ENCODE data around the gene NOS3. TPM values are rescaled to one million over a fixed set of nuclear protein-coding genes. Genes with fewer than 3 reads are reported as not detected.

Gene NOS3
- total and polyA plus RNA-seq, 11 donors: 8.9 to 49.4 (median 17.3) TPM

DNA sequence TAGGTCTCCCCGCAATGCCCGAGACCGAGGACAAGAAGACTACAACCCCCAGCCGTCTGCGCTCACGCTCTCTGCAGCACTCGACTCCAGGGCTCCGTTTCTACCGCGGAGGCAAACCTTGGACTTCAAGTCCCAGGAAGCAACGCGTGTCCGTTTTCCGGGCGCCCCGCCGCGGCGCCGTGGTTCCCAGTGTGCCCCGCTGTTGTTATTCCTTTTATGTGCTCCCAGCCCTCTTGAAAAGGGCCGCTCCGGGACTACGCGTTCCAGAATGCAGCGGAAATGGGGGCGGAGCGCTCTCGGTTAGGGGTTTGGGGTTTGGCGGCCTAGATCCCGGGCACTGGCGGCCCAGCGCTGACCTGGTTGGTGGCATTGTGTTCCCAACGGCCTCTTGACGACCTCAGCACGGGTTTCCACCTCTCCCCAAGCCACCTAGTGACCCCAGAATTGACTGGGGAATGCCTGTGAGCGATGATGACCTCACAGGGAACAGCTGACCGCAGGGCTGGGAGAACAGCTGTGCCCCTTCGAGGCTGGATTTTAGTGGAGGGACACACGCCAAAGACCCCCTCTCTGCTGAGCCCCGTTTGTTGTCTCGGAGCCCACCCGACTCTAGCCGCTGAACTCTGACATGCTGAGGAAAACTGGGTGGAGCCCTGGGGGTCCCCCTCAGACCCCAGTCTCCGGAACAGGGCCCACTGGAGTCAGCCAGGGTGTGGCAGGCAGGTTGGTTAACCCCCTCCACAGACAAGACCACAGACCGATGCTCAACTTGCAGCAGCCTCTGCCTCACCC is 67.4 kb downstream of the NOS3 start:
- Histone ChIP-seq H3K36me3 (peaks cover 0 to 6% (median 0%) of the 10 kb centered on the region in 9 donors), H3K27me3 (no peaks in the 10 kb centered on the region), H3K27ac (peak overlapping the region; percentile 90 to 99 (median 98)), H3K4me1 (peaks cover 9 to 53% (median 46%) of the 10 kb centered on the region in 12 donors), H3K9me3 (no peaks in the 10 kb centered on the region), H3K4me3 (peak overlapping the region in 11 of 12 donors; percentile 68 to 100 (median 92))
- DNase-seq: peak; percentile 98 to 100 (median 99)
- ATAC-seq: peak; percentile 88 to 93 (median 91)
- TF ChIP-seq, protein P1, sequence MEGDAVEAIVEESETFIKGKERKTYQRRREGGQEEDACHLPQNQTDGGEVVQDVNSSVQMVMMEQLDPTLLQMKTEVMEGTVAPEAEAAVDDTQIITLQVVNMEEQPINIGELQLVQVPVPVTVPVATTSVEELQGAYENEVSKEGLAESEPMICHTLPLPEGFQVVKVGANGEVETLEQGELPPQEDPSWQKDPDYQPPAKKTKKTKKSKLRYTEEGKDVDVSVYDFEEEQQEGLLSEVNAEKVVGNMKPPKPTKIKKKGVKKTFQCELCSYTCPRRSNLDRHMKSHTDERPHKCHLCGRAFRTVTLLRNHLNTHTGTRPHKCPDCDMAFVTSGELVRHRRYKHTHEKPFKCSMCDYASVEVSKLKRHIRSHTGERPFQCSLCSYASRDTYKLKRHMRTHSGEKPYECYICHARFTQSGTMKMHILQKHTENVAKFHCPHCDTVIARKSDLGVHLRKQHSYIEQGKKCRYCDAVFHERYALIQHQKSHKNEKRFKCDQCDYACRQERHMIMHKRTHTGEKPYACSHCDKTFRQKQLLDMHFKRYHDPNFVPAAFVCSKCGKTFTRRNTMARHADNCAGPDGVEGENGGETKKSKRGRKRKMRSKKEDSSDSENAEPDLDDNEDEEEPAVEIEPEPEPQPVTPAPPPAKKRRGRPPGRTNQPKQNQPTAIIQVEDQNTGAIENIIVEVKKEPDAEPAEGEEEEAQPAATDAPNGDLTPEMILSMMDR (IDR thresholded peaks at IDR 0.05): peak in 1 of 12 donors; percentile 8
- TF ChIP-seq POLR2A (IDR thresholded peaks at IDR 0.05): peak; percentile 68 to 97
- WGBS, 4 donors: 1 to 5% (median 1%) methylated on average over 17 to 46 of the region's 46 CpGs
- intact Hi-C loops (cut with DNase I): loop anchor here in 5 of 10 donors (1.0 to 10.0 kb wide), 9 partner anchors 23 to 1346 kb away; partner anchors contain the start of genes ABCB8 (in 3 of the 5), AGAP3 (in 2 of the 5), FASTK (in 2 of the 5) and ABCF2 (in 1 of the 5)

DNA sequence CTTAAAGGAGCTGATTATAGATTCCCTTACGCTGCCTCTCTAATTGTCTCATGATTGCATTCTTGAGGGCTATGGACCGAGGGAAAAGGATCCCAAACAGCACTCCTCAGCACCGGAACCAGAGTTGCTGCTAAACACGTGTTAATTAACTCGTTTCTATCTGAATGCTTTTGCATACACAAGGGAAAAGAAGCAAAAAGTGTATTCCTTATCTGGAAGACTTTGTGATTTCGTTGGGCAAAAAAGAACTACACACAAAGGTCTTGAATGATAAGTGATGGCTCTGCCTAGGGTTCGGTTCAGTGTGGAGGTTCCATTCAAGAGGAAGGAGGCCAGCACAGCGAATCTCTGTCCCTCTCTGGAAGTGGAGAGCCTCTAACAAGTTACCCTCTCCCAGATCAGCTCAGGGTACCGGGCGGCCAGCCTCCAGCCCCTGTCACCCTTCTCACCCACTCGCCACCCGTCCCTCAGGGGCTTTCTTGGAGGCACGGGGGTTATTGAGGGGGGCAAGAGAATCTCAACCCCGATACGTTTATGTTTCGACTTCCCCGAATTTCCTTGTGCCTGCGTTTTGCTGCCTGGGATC is 68.1 kb downstream of the NOS3 start:
- intact Hi-C loops (cut with DNase I): loop anchor here in 5 of 10 donors (1.0 to 10.0 kb wide), 8 partner anchors 22 to 1347 kb away; partner anchors contain the start of genes ABCB8 (in 4 of the 5), AGAP3 (in 2 of the 5), FASTK (in 2 of the 5) and ABCF2 (in 1 of the 5)
- H3K36me3 ChIP-seq: peaks cover 0 to 6% (median 1%) of the 10 kb centered on the region in 9 donors
- 4 to 8% (median 6%) methylated on average over 18 of the region's 18 CpGs for WGBS, 4 donors
- no peaks in the 10 kb centered on the region for H3K27me3 ChIP-seq
- H3K4me1 ChIP-seq: peaks cover 9 to 55% (median 48%) of the 10 kb centered on the region in 12 donors
- ATAC-seq (no peak), DNase-seq (no peak)
- peak overlapping the region; percentile 90 to 99 (median 98) for H3K27ac ChIP-seq
- H3K4me3 ChIP-seq: peak overlapping the region; percentile 68 to 100 (median 90)
- no peak for TF ChIP-seq POLR2A (IDR thresholded peaks at IDR 0.05)
- TF ChIP-seq, protein P1 (IDR thresholded peaks at IDR 0.05): no peak
- no peaks in the 10 kb centered on the region for H3K9me3 ChIP-seq

- 0 to 1% (median 1%) methylated on average over 46 to 75 of the region's 75 CpGs for WGBS, 4 donors
- intact Hi-C loops (cut with DNase I): loop anchor here in 6 of 10 donors (1.0 to 10.0 kb wide), 9 partner anchors 21 to 1347 kb away; partner anchors contain the start of genes FASTK (in 4 of the 6), ABCB8 (in 3 of the 6), ABCF2 (in 1 of the 6) and AGAP3 (in 1 of the 6)
- peak in 1 of 2 donors; percentile 51 for TF ChIP-seq POLR2A (IDR thresholded peaks at IDR 0.05)
- TF ChIP-seq, protein P1 (IDR thresholded peaks at IDR 0.05): peak; percentile 21 to 73 (median 56)
- ATAC-seq (peak; percentile 12 to 61 (median 54)), DNase-seq (peak; percentile 83 to 91 (median 89))
- H3K27me3 ChIP-seq: no peaks in the 10 kb centered on the region
- H3K4me1 ChIP-seq: peaks cover 9 to 55% (median 48%) of the 10 kb centered on the region in 12 donors
- no peaks in the 10 kb centered on the region for H3K9me3 ChIP-seq
- H3K27ac ChIP-seq: peak within 1 kb of the TSS; percentile 90 to 99 (median 98)
- peak within 1 kb of the TSS; percentile 68 to 100 (median 90) for H3K4me3 ChIP-seq
- peaks cover 0 to 12% (median 8%) of the 10 kb centered on the region in 9 donors for H3K36me3 ChIP-seq
These were observed 68.7 kb downstream of the NOS3 start, which contains the start of gene SLC4A2 for GRCh38 chr7:151059367-151060112. Gene SLC4A2, plus strand, starts transcription at chr7:151059589. Its CDS starts 2,399 bp downstream, at chr7:151061988.
